Endothelial cell of umbilical vein (primary cell): ENCODE results near the gene SKI. TPM values are rescaled to one million over a fixed set of nuclear protein-coding genes. Genes with fewer than 3 reads are reported as not detected.

ENCODE experiments used
- BruUV-seq: library from RNA; stranded (reverse); fragments of 400-500 nt; replicated peaks from 2 replicates; lab custom pipeline; 2021; lab: Mats Ljungman, UMichigan
- CTCF ChIA-PET: fragments of 300-600, 350-600 bp; sonication (Branson Sonifier 250); formaldehyde crosslinking; loops from one replicate; lab custom pipeline; 2021; ENCODE audit warnings: antibody characterized with exemption, inconsistent platforms; lab: Charles Lee
- POLR2A ChIA-PET: fragments of 300-600, 350-600 bp; sonication (Branson Sonifier 250); formaldehyde crosslinking; loops from one replicate; lab custom pipeline; 2021; ENCODE audit warnings: antibody characterized with exemption, inconsistent platforms; lab: Charles Lee
- DNase-seq: peaks from one replicate; pipeline ENCODE4 v3.0.0-alpha.2; 2011; ENCODE audit warnings: low read depth, low spot score
- FAIRE-seq: peaks from 2 replicates; lab custom pipeline; 2011; peaks lifted over from hg19 to GRCh38; lab: Jason Lieb, UNC
- H2AFZ ChIP-seq: 2 replicates; pipeline ENCODE4 v1.6.0; 2012; ENCODE audit warnings: low read depth, low read length, control low read depth, inconsistent platforms
- H3K27ac ChIP-seq: 2 replicates; pipeline ENCODE4 v1.5.1; 2011; ENCODE audit warnings: low read depth, mild to moderate bottlenecking, control low read depth, low read length, moderate library complexity; ENCODE audit not compliant: insufficient read depth
- H3K27me3 ChIP-seq, 2 experiments: 2 replicates each; pipeline versions ENCODE4 v1.6.0 to v1.6.1; 2011; ENCODE audit warnings: low read length in 2 of 2, mixed read lengths in 1 of 2; ENCODE audit not compliant: control insufficient read depth in 2 of 2, insufficient read depth in 2 of 2
- H3K36me3 ChIP-seq, 2 experiments: 2 replicates in 1 of 2; 3 replicates in 1 of 2; pipeline ENCODE4 v1.5.1; 2011; ENCODE audit warnings: low read length in 2 of 2, mild to moderate bottlenecking in 1 of 2, moderate library complexity in 1 of 2; ENCODE audit not compliant: control insufficient read depth in 2 of 2, insufficient read depth in 2 of 2; ENCODE audit errors: extremely low read depth in 1 of 2
- H3K4me1 ChIP-seq: 3 replicates; pipeline ENCODE4 v1.5.1; 2011; ENCODE audit warnings: mild to moderate bottlenecking, low read length; ENCODE audit not compliant: control insufficient read depth, insufficient read depth; ENCODE audit errors: extremely low read depth
- H3K4me2 ChIP-seq: 2 replicates; pipeline ENCODE4 v1.6.1; 2011; ENCODE audit warnings: low read length, control low read depth, mixed read lengths; ENCODE audit not compliant: insufficient read depth
- H3K4me3 ChIP-seq, 3 experiments: fragments of 200-600 bp in 1 of 3; sonication (generic), shearing (Covaris generic) in 1 of 3; replicated peaks in 1 of 3; 2 replicates each; pipeline ENCODE4 v1.5.1; 2011 to 2016; ENCODE audit warnings: control low read depth in 3 of 3, low read length in 3 of 3, mild to moderate bottlenecking in 2 of 3, inconsistent platforms in 1 of 3, low read depth in 1 of 3, moderate library complexity in 1 of 3; ENCODE audit not compliant: insufficient read depth in 1 of 3
- H3K79me2 ChIP-seq: 2 replicates; pipeline ENCODE4 v1.6.0; 2012; ENCODE audit warnings: low read length, inconsistent platforms; ENCODE audit not compliant: control insufficient read depth, insufficient read depth
- H3K9ac ChIP-seq: replicated peaks from 2 replicates; pipeline ENCODE3; 2011; ENCODE audit warnings: low read length, control low read depth; ENCODE audit not compliant: insufficient read depth; ENCODE audit errors: extremely low read depth
- H3K9me1 ChIP-seq: replicated peaks from 3 replicates; pipeline ENCODE4 v1.6.0; 2011; ENCODE audit warnings: mild to moderate bottlenecking, low read length; ENCODE audit not compliant: control insufficient read depth, insufficient read depth; ENCODE audit errors: extremely low read depth
- H3K9me3 ChIP-seq: replicated peaks from 2 replicates; pipeline ENCODE4 v1.5.1; 2012; ENCODE audit warnings: low read length, inconsistent platforms; ENCODE audit not compliant: control insufficient read depth, insufficient read depth
- H4K20me1 ChIP-seq: replicated peaks from 2 replicates; pipeline ENCODE3; 2011; ENCODE audit warnings: mild to moderate bottlenecking, low read length; ENCODE audit not compliant: control insufficient read depth, insufficient read depth; ENCODE audit errors: extremely low read depth
- CTCF ChIP-seq, 2 donors: IDR thresholded peaks; 1 replicate in 1 of 2; 2 replicates in 1 of 2; pipeline ENCODE4 v1.5.1; 2011; ENCODE audit warnings: low read length in 2 of 2, mild to moderate bottlenecking in 2 of 2, moderate library complexity in 2 of 2, control low read depth in 1 of 2, inconsistent platforms in 1 of 2, low read depth in 1 of 2; ENCODE audit not compliant: insufficient read depth in 1 of 2; ENCODE audit errors: extremely low read depth in 1 of 2
- EZH2 ChIP-seq: IDR thresholded peaks from 2 replicates; pipeline ENCODE4 v1.6.1; 2012; ENCODE audit warnings: borderline replicate concordance, low read depth, mild to moderate bottlenecking, moderate library complexity, low read length, inconsistent platforms; ENCODE audit not compliant: severe bottlenecking
- FOS ChIP-seq: IDR thresholded peaks from 2 replicates; pipeline ENCODE4 v1.6.1; 2011; ENCODE audit warnings: mild to moderate bottlenecking, low read length, moderate library complexity, borderline replicate concordance; ENCODE audit not compliant: insufficient read depth
- GATA2 ChIP-seq: IDR thresholded peaks from 2 replicates; pipeline ENCODE4 v1.7.0; 2011; ENCODE audit warnings: low read depth, mild to moderate bottlenecking, moderate library complexity, mixed read lengths, low read length; ENCODE audit not compliant: insufficient read length, insufficient read depth
- JUN ChIP-seq: IDR thresholded peaks from 2 replicates; pipeline ENCODE4 v1.6.1; 2011; ENCODE audit warnings: borderline replicate concordance, low read depth; ENCODE audit not compliant: insufficient read length, insufficient read depth
- MYC ChIP-seq: IDR thresholded peaks from one replicate; pipeline ENCODE4 v1.6.1; 2011; ENCODE audit warnings: mild to moderate bottlenecking, low read depth, low read length
- POLR2A ChIP-seq: IDR thresholded peaks from 2 replicates; pipeline ENCODE4 v1.6.1; 2012; ENCODE audit warnings: low read depth, mild to moderate bottlenecking, control low read depth, low read length
- POLR2AphosphoS5 ChIP-seq: IDR thresholded peaks from 2 replicates; pipeline ENCODE4 v1.6.1; 2012; ENCODE audit warnings: low read depth, mild to moderate bottlenecking, control low read depth, low read length, moderate library complexity; ENCODE audit not compliant: insufficient read depth
- dilution Hi-C: fragments of 300-500 bp; cut with MboI; formaldehyde crosslinking; loops from one replicate; pipeline ENCODE4 v1.15.0; 2019; ENCODE audit warnings: low sequenced_read_pairs; ENCODE audit not compliant: extremely low pct_ligation_motif_present
- intact Hi-C: fragments of 100-400 bp; cut with micrococcal nuclease; formaldehyde crosslinking; loops from one replicate; pipeline ENCODE4 v1.10.0; 2022
- polyA plus RNA-seq, 4 experiments: library from polyadenylated mRNA; depleted of rRNA in 3 of 4; stranded (reverse) in 3 of 4; unstranded in 1 of 4; fragments of >200 nt; gene quantifications; 2 replicates each; pipeline versions ENCODE4 v1.2.1 to v1.2.3, GENCODE V29; 2011 to 2012; ENCODE audit warnings: missing spikeins in 1 of 4
- total RNA-seq: library from RNA; stranded (reverse); gene quantifications from 2 replicates; pipeline ENCODE4 v1.2.3, GENCODE V29; 2021
- TF ChIP-seq, protein P1 (sequence below): IDR thresholded peaks from 2 replicates; pipeline ENCODE4 v1.6.1; 2011; ENCODE audit not compliant: insufficient read depth, insufficient read length

The SKI gene
- total and polyA plus RNA-seq, 2 donors (not counting 3 experiments of a cell fraction or from before 2014, with no cell fraction given): 11.6 to 80.3 TPM

- POLR2A ChIA-PET: no interaction called here
- BruUV-seq: no TSS peak
These were observed 30.9 kb downstream of the SKI start for GRCh38 chr1:2258996-2259395.

More at GRCh38 chr1:2258996-2259395, 30.9 kb downstream of the SKI start:
- Histone ChIP-seq H3K27ac (no peak overlapping the region), H3K9me3 (peaks cover 9% of the 10 kb centered on the region), H3K4me1 (peaks cover 9% of the 10 kb centered on the region), H3K4me2 (no peak overlapping the region), H3K27me3 (no peaks in the 10 kb centered on the region), H3K79me2 (peaks cover 91% of the 10 kb centered on the region), H4K20me1 (peaks cover 12% of the 10 kb centered on the region), H3K4me3 (no peak overlapping the region), H3K9ac (no peak overlapping the region), H2AFZ (no peak overlapping the region), H3K9me1 (no peaks in the 10 kb centered on the region), H3K36me3 (no peaks in the 10 kb centered on the region)
- FAIRE-seq (no peak), DNase-seq (no peak)
- intact Hi-C loops: no loop called here
- CTCF ChIA-PET: no interaction called here
- dilution Hi-C loops: no loop called here
- TF ChIP-seq POLR2AphosphoS5: no peak
- no peak for TF ChIP-seq MYC
- TF ChIP-seq POLR2A: no peak
- no peak for TF ChIP-seq JUN
- no peak for TF ChIP-seq EZH2
- no peak for TF ChIP-seq GATA2
- TF ChIP-seq, protein P1, sequence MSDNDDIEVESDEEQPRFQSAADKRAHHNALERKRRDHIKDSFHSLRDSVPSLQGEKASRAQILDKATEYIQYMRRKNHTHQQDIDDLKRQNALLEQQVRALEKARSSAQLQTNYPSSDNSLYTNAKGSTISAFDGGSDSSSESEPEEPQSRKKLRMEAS: no peak
- no peak for TF ChIP-seq CTCF (IDR thresholded peaks at IDR 0.05; ENCODE audit: extremely low read depth in 1 of 2, insufficient read depth in 1 of 2, low read depth in 1 of 2, low read length in 2 of 2)
- TF ChIP-seq FOS: no peak
